HEK293 (cell line): Measurements from ENCODE around the gene SLC25A45.

ENCODE experiments used
- FEZF1 ChIP-seq: fragments of 450-650 bp; formaldehyde crosslinking; IDR thresholded peaks from 2 replicates; pipeline ENCODE4 v1.5.1; 2016; ENCODE audit warnings: missing biosample characterization, missing genetic modification characterization
- KLF16 ChIP-seq: fragments of 450-650 bp; formaldehyde crosslinking; IDR thresholded peaks from 2 replicates; pipeline ENCODE4 v1.5.1; 2017; ENCODE audit warnings: missing biosample characterization, missing genetic modification characterization
- KLF7 ChIP-seq: fragments of 450-650 bp; formaldehyde crosslinking; IDR thresholded peaks from 2 replicates; pipeline ENCODE4 v1.5.1; 2016; ENCODE audit warnings: missing biosample characterization, missing genetic modification characterization, borderline replicate concordance
- MYNN ChIP-seq: fragments of 450-650 bp; formaldehyde crosslinking; IDR thresholded peaks from 2 replicates; pipeline ENCODE4 v1.5.1; 2016; ENCODE audit warnings: missing biosample characterization, missing genetic modification characterization, borderline replicate concordance
- PRDM1 ChIP-seq: fragments of 450-650 bp; formaldehyde crosslinking; IDR thresholded peaks from 2 replicates; pipeline ENCODE4; 2016; ENCODE audit warnings: missing biosample characterization, missing genetic modification characterization
- SCRT1 ChIP-seq: fragments of 450-650 bp; formaldehyde crosslinking; IDR thresholded peaks from 2 replicates; pipeline ENCODE4 v1.5.1; 2016; ENCODE audit warnings: missing biosample characterization, missing genetic modification characterization, borderline replicate concordance
- ZBTB20 ChIP-seq: fragments of 450-650 bp; formaldehyde crosslinking; IDR thresholded peaks from 2 replicates; pipeline ENCODE4 v1.5.1; 2016; ENCODE audit warnings: missing biosample characterization, missing genetic modification characterization
- ZFP37 ChIP-seq: fragments of 450-650 bp; formaldehyde crosslinking; IDR thresholded peaks from 2 replicates; pipeline ENCODE4 v1.5.1; 2016; ENCODE audit warnings: missing biosample characterization, missing genetic modification characterization
- ZNF132 ChIP-seq: fragments of 450-650 bp; formaldehyde crosslinking; IDR thresholded peaks from 2 replicates; pipeline ENCODE4 v1.5.1; 2017; ENCODE audit warnings: missing biosample characterization, missing genetic modification characterization, borderline replicate concordance
- ZNF140 ChIP-seq: fragments of 450-650 bp; formaldehyde crosslinking; IDR thresholded peaks from 2 replicates; pipeline ENCODE4 v1.5.1; 2016; ENCODE audit warnings: missing biosample characterization, missing genetic modification characterization
- ZNF146 ChIP-seq: fragments of 450-650 bp; formaldehyde crosslinking; IDR thresholded peaks from 2 replicates; pipeline ENCODE4 v1.5.1; 2016; ENCODE audit warnings: missing biosample characterization, missing genetic modification characterization
- ZNF2 ChIP-seq: fragments of 450-650 bp; formaldehyde crosslinking; IDR thresholded peaks from 2 replicates; pipeline ENCODE4 v1.5.1; 2016; ENCODE audit warnings: missing biosample characterization, missing genetic modification characterization
- ZNF23 ChIP-seq: fragments of 450-650 bp; formaldehyde crosslinking; IDR thresholded peaks from 2 replicates; pipeline ENCODE4 v1.5.1; 2016; ENCODE audit warnings: missing biosample characterization, missing genetic modification characterization, borderline replicate concordance
- ZNF24 ChIP-seq: fragments of 450-650 bp; formaldehyde crosslinking; IDR thresholded peaks from 2 replicates; pipeline ENCODE4 v1.5.1; 2016; ENCODE audit warnings: missing biosample characterization, missing genetic modification characterization
- ZNF266 ChIP-seq: fragments of 450-650 bp; formaldehyde crosslinking; IDR thresholded peaks from 2 replicates; pipeline ENCODE4 v1.5.1; 2016; ENCODE audit warnings: missing biosample characterization, missing genetic modification characterization, low read depth
- ZNF274 ChIP-seq, 2 experiments: fragments of 200-500 bp in 1 of 2; fragments of 450-650 bp in 1 of 2; sonication (Bioruptor generic) in 1 of 2; formaldehyde crosslinking in 1 of 2; IDR thresholded peaks; 2 replicates each; pipeline versions ENCODE4 v1.5.1 to v1.6.1; 2014 to 2016; ENCODE audit warnings: borderline replicate concordance in 1 of 2, inconsistent platforms in 1 of 2, low read length in 1 of 2, missing biosample characterization in 1 of 2, missing genetic modification characterization in 1 of 2
- ZNF302 ChIP-seq: fragments of 450-650 bp; formaldehyde crosslinking; IDR thresholded peaks from 2 replicates; pipeline ENCODE4 v1.5.1; 2016; ENCODE audit warnings: missing biosample characterization, missing genetic modification characterization, low read depth
- ZNF324 ChIP-seq: fragments of 450-650 bp; formaldehyde crosslinking; IDR thresholded peaks from 2 replicates; pipeline ENCODE4 v1.5.1; 2016; ENCODE audit warnings: missing biosample characterization, missing genetic modification characterization
- ZNF350 ChIP-seq: fragments of 450-650 bp; formaldehyde crosslinking; IDR thresholded peaks from 2 replicates; pipeline ENCODE4 v1.5.0; 2017; ENCODE audit warnings: missing biosample characterization, mild to moderate bottlenecking, missing genetic modification characterization
- ZNF391 ChIP-seq: fragments of 450-650 bp; formaldehyde crosslinking; IDR thresholded peaks from 2 replicates; pipeline ENCODE4 v1.5.1; 2016; ENCODE audit warnings: low read depth, missing biosample characterization, missing genetic modification characterization, borderline replicate concordance
- ZNF48 ChIP-seq: fragments of 450-650 bp; formaldehyde crosslinking; IDR thresholded peaks from 2 replicates; pipeline ENCODE4 v1.5.1; 2016; ENCODE audit warnings: missing biosample characterization, missing genetic modification characterization
- ZNF707 ChIP-seq: fragments of 450-650 bp; formaldehyde crosslinking; IDR thresholded peaks from 2 replicates; pipeline ENCODE4 v1.5.1; 2016; ENCODE audit warnings: missing biosample characterization, missing genetic modification characterization
- ZNF776 ChIP-seq: fragments of 450-650 bp; formaldehyde crosslinking; IDR thresholded peaks from 2 replicates; pipeline ENCODE4 v1.5.0; 2017; ENCODE audit warnings: missing biosample characterization, missing genetic modification characterization, borderline replicate concordance
- ZNF792 ChIP-seq: fragments of 450-650 bp; formaldehyde crosslinking; IDR thresholded peaks from 2 replicates; pipeline ENCODE4 v1.5.1; 2016; ENCODE audit warnings: missing biosample characterization, missing genetic modification characterization
- TF ChIP-seq, protein P1 (sequence below): fragments of 450-650 bp; formaldehyde crosslinking; IDR thresholded peaks from 2 replicates; pipeline ENCODE4 v1.5.1; 2016; ENCODE audit warnings: missing biosample characterization, missing genetic modification characterization
- TF ChIP-seq, protein P2 (sequence below): fragments of 450-650 bp; IDR thresholded peaks from 2 replicates; pipeline ENCODE4 v1.5.1; 2018; ENCODE audit warnings: missing biosample characterization, mild to moderate bottlenecking, missing genetic modification characterization
- TF ChIP-seq, protein P3 (sequence below): fragments of 450-650 bp; formaldehyde crosslinking; IDR thresholded peaks from 2 replicates; pipeline ENCODE4 v1.5.1; 2016; ENCODE audit warnings: missing biosample characterization, missing genetic modification characterization
- TF ChIP-seq, protein P4 (sequence below): fragments of 450-650 bp; formaldehyde crosslinking; IDR thresholded peaks from 2 replicates; pipeline ENCODE4 v1.5.1; 2017; ENCODE audit warnings: missing biosample characterization, missing genetic modification characterization

SLC25A45 gene

DNA sequence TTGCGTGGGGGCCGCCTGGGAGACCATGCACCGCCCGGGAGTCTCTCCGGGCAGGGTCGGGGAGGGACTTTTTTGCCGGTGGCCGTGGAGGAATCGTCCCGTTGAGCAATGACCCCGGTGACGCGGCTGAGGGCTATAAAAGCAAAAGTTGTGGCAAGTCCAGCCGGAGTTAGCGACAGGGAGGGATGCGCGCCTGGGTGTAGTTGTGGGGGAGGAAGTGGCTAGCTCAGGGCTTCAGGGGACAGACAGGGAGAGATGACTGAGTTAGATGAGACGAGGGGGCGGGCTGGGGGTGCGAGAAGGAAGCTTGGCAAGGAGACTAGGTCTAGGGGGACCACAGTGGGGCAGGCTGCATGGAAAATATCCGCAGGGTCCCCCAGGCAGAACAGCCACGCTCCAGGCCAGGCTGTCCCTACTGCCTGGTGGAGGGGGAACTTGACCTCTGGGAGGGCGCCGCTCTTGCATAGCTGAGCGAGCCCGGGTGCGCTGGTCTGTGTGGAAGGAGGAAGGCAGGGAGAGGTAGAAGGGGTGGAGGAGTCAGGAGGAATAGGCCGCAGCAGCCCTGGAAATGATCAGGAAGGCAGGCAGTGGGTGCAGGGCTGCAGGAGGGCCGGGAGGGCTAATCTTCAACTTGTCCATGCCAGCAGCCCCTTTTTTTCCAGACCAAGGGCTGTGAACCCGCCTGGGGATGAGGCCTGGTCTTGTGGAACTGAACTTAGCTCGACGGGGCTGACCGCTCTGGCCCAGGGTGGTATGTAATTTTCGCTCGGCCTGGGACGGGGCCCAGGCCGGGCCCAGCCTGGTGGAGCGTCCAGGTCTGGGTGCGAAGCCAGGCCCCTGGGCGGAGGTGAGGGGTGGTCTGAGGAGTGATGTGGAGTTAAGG, 40.4 kb upstream of the SLC25A45 start, which contains the start of gene NEAT1 (continued):
- TF ChIP-seq, protein P1, sequence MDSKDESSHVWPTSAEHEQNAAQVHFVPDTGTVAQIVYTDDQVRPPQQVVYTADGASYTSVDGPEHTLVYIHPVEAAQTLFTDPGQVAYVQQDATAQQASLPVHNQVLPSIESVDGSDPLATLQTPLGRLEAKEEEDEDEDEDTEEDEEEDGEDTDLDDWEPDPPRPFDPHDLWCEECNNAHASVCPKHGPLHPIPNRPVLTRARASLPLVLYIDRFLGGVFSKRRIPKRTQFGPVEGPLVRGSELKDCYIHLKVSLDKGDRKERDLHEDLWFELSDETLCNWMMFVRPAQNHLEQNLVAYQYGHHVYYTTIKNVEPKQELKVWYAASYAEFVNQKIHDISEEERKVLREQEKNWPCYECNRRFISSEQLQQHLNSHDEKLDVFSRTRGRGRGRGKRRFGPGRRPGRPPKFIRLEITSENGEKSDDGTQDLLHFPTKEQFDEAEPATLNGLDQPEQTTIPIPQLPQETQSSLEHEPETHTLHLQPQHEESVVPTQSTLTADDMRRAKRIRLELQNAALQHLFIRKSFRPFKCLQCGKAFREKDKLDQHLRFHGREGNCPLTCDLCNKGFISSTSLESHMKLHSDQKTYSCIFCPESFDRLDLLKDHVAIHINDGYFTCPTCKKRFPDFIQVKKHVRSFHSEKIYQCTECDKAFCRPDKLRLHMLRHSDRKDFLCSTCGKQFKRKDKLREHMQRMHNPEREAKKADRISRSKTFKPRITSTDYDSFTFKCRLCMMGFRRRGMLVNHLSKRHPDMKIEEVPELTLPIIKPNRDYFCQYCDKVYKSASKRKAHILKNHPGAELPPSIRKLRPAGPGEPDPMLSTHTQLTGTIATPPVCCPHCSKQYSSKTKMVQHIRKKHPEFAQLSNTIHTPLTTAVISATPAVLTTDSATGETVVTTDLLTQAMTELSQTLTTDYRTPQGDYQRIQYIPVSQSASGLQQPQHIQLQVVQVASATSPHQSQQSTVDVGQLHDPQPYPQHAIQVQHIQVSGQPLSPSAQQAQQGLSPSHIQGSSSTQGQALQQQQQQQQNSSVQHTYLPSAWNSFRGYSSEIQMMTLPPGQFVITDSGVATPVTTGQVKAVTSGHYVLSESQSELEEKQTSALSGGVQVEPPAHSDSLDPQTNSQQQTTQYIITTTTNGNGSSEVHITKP, result peak; percentile 37
- TF ChIP-seq SCRT1 (tag by site-specific recombination), result no peak
- TF ChIP-seq ZNF24 (tag by site-specific recombination), result peak; percentile 50; the same call in 1 of the 2 replicates
- peak; percentile 87 for TF ChIP-seq ZNF2 (tag by site-specific recombination)
- TF ChIP-seq KLF7 (tag by site-specific recombination), result peak; percentile 48; the same call in 1 of the 2 replicates
- TF ChIP-seq MYNN, result peak; percentile 66; the same call in 1 of the 2 replicates
- no peak for TF ChIP-seq ZNF48 (tag by site-specific recombination)
- 0 out of 2 replicates have a peak, but pooled peaks have one; percentile 2 for TF ChIP-seq FEZF1 (tag by site-specific recombination)
- TF ChIP-seq ZNF23, result no peak; the same call in 1 of the 2 replicates
- peak; percentile 31; the same call in 1 of the 2 replicates for TF ChIP-seq ZBTB20 (tag by site-specific recombination)
- TF ChIP-seq, protein P2, sequence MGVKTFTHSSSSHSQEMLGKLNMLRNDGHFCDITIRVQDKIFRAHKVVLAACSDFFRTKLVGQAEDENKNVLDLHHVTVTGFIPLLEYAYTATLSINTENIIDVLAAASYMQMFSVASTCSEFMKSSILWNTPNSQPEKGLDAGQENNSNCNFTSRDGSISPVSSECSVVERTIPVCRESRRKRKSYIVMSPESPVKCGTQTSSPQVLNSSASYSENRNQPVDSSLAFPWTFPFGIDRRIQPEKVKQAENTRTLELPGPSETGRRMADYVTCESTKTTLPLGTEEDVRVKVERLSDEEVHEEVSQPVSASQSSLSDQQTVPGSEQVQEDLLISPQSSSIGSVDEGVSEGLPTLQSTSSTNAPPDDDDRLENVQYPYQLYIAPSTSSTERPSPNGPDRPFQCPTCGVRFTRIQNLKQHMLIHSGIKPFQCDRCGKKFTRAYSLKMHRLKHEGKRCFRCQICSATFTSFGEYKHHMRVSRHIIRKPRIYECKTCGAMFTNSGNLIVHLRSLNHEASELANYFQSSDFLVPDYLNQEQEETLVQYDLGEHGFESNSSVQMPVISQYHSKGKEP (tag by site-specific recombination), result no peak
- peak; percentile 99 for TF ChIP-seq ZFP37 (tag by site-specific recombination)
- no peak for TF ChIP-seq ZNF274 (IDR thresholded peaks at IDR 0.05; ENCODE audit: low read length)
- no peak for TF ChIP-seq ZNF274 (tag by site-specific recombination; IDR thresholded peaks at IDR 0.05; ENCODE audit: borderline replicate concordance)
- TF ChIP-seq ZNF140 (tag by site-specific recombination), result no peak
- no peak for TF ChIP-seq ZNF792 (tag by site-specific recombination)
- peak; percentile 90 for TF ChIP-seq KLF16
- TF ChIP-seq ZNF324 (tag by site-specific recombination), result peak; percentile 42; the same call in 1 of the 2 replicates
- peak; percentile 31 for TF ChIP-seq ZNF146 (tag by site-specific recombination)
- TF ChIP-seq ZNF302 (tag by site-specific recombination), result 0 out of 2 replicates have a peak, but pooled peaks have one; percentile 25
- no peak for TF ChIP-seq ZNF266 (tag by site-specific recombination)
- no peak for TF ChIP-seq ZNF350 (tag by site-specific recombination)
- peak; percentile 92; the same call in 1 of the 2 replicates for TF ChIP-seq ZNF391 (tag by site-specific recombination)
- TF ChIP-seq PRDM1 (tag by site-specific recombination), result no peak
- peak; percentile 75; the same call in 1 of the 2 replicates for TF ChIP-seq ZNF776
- no peak for TF ChIP-seq ZNF132 (tag by site-specific recombination)
- TF ChIP-seq ZNF707 (tag by site-specific recombination), result no peak
- TF ChIP-seq, protein P3, sequence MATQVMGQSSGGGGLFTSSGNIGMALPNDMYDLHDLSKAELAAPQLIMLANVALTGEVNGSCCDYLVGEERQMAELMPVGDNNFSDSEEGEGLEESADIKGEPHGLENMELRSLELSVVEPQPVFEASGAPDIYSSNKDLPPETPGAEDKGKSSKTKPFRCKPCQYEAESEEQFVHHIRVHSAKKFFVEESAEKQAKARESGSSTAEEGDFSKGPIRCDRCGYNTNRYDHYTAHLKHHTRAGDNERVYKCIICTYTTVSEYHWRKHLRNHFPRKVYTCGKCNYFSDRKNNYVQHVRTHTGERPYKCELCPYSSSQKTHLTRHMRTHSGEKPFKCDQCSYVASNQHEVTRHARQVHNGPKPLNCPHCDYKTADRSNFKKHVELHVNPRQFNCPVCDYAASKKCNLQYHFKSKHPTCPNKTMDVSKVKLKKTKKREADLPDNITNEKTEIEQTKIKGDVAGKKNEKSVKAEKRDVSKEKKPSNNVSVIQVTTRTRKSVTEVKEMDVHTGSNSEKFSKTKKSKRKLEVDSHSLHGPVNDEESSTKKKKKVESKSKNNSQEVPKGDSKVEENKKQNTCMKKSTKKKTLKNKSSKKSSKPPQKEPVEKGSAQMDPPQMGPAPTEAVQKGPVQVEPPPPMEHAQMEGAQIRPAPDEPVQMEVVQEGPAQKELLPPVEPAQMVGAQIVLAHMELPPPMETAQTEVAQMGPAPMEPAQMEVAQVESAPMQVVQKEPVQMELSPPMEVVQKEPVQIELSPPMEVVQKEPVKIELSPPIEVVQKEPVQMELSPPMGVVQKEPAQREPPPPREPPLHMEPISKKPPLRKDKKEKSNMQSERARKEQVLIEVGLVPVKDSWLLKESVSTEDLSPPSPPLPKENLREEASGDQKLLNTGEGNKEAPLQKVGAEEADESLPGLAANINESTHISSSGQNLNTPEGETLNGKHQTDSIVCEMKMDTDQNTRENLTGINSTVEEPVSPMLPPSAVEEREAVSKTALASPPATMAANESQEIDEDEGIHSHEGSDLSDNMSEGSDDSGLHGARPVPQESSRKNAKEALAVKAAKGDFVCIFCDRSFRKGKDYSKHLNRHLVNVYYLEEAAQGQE, result no peak; the same call in none of the 2 replicates
- TF ChIP-seq, protein P4, sequence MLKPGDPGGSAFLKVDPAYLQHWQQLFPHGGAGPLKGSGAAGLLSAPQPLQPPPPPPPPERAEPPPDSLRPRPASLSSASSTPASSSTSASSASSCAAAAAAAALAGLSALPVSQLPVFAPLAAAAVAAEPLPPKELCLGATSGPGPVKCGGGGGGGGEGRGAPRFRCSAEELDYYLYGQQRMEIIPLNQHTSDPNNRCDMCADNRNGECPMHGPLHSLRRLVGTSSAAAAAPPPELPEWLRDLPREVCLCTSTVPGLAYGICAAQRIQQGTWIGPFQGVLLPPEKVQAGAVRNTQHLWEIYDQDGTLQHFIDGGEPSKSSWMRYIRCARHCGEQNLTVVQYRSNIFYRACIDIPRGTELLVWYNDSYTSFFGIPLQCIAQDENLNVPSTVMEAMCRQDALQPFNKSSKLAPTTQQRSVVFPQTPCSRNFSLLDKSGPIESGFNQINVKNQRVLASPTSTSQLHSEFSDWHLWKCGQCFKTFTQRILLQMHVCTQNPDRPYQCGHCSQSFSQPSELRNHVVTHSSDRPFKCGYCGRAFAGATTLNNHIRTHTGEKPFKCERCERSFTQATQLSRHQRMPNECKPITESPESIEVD, result no peak; the same call in 1 of the 2 replicates
